Ishikawa (cell line): ENCODE data around the gene SPINK8.

Experiments
- CEBPB ChIP-seq: IDR thresholded peaks from 2 replicates; pipeline ENCODE4 v1.6.1; 2012
- CREB1 ChIP-seq: IDR thresholded peaks from 2 replicates; pipeline ENCODE4 v1.6.1; 2012; ENCODE audit warnings: low read depth
- EGR1 ChIP-seq: IDR thresholded peaks from 2 replicates; pipeline ENCODE4 v1.6.1; 2012
- EP300 ChIP-seq: IDR thresholded peaks from 2 replicates; pipeline ENCODE4 v1.6.1; 2012; ENCODE audit warnings: borderline replicate concordance
- FOXM1 ChIP-seq: IDR thresholded peaks from 2 replicates; pipeline ENCODE4 v1.6.1; 2012; ENCODE audit warnings: low read depth, borderline replicate concordance
- NFIC ChIP-seq: IDR thresholded peaks from 2 replicates; pipeline ENCODE4 v1.6.1; 2012
- RAD21 ChIP-seq: IDR thresholded peaks from 2 replicates; pipeline ENCODE4 v1.6.1; 2012; ENCODE audit warnings: low read depth
- TAF1 ChIP-seq: IDR thresholded peaks from 2 replicates; pipeline ENCODE4 v1.6.1; 2012; ENCODE audit warnings: low read depth, mild to moderate bottlenecking
- TCF12 ChIP-seq: IDR thresholded peaks from 2 replicates; pipeline ENCODE4 v1.6.1; 2012; ENCODE audit warnings: low read depth
- TEAD4 ChIP-seq: IDR thresholded peaks from 2 replicates; pipeline ENCODE4 v1.6.1; 2012
- YY1 ChIP-seq: IDR thresholded peaks from 2 replicates; pipeline ENCODE4 v1.6.1; 2012; ENCODE audit warnings: low read depth
- ZBTB7A ChIP-seq: IDR thresholded peaks from 2 replicates; pipeline ENCODE4 v1.6.1; 2012; ENCODE audit warnings: low read depth
- TF ChIP-seq, protein P1 (sequence below): IDR thresholded peaks from 2 replicates; pipeline ENCODE4 v1.6.1; 2012
- TF ChIP-seq, protein P2 (sequence below): IDR thresholded peaks from 2 replicates; pipeline ENCODE4 v1.6.1; 2012
- TF ChIP-seq, protein P3 (sequence below): IDR thresholded peaks from 2 replicates; pipeline ENCODE4 v1.6.1; 2012; ENCODE audit warnings: low read depth, mild to moderate bottlenecking

Gene SPINK8

DNA sequence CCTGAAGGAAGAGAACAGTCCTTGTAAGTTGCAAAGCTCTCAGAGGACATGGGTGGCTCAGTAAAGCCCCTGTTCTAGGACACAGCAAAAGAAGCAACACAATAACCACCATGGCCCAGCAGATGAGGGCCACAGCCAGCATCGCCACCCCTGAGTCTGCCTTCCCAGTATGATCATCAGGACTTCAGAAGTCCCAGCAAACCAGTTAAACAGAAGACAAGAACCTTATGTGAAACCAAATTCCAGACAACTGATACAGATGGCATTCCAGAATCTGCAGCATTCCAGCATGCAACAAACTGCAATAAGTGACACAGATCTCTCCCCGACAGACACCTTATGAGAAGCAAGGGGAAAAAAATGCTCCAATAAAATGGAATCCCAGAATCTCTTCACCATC, 30.4 kb downstream of the SPINK8 start:
- TF ChIP-seq, protein P1, sequence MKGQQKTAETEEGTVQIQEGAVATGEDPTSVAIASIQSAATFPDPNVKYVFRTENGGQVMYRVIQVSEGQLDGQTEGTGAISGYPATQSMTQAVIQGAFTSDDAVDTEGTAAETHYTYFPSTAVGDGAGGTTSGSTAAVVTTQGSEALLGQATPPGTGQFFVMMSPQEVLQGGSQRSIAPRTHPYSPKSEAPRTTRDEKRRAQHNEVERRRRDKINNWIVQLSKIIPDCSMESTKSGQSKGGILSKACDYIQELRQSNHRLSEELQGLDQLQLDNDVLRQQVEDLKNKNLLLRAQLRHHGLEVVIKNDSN, result no peak
- no peak for TF ChIP-seq FOXM1
- no peak for TF ChIP-seq EP300
- no peak for TF ChIP-seq EGR1
- no peak for TF ChIP-seq CEBPB
- no peak for TF ChIP-seq TAF1
- TF ChIP-seq YY1, result no peak
- TF ChIP-seq, protein P2, sequence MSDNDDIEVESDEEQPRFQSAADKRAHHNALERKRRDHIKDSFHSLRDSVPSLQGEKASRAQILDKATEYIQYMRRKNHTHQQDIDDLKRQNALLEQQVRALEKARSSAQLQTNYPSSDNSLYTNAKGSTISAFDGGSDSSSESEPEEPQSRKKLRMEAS, result no peak
- TF ChIP-seq, protein P3, sequence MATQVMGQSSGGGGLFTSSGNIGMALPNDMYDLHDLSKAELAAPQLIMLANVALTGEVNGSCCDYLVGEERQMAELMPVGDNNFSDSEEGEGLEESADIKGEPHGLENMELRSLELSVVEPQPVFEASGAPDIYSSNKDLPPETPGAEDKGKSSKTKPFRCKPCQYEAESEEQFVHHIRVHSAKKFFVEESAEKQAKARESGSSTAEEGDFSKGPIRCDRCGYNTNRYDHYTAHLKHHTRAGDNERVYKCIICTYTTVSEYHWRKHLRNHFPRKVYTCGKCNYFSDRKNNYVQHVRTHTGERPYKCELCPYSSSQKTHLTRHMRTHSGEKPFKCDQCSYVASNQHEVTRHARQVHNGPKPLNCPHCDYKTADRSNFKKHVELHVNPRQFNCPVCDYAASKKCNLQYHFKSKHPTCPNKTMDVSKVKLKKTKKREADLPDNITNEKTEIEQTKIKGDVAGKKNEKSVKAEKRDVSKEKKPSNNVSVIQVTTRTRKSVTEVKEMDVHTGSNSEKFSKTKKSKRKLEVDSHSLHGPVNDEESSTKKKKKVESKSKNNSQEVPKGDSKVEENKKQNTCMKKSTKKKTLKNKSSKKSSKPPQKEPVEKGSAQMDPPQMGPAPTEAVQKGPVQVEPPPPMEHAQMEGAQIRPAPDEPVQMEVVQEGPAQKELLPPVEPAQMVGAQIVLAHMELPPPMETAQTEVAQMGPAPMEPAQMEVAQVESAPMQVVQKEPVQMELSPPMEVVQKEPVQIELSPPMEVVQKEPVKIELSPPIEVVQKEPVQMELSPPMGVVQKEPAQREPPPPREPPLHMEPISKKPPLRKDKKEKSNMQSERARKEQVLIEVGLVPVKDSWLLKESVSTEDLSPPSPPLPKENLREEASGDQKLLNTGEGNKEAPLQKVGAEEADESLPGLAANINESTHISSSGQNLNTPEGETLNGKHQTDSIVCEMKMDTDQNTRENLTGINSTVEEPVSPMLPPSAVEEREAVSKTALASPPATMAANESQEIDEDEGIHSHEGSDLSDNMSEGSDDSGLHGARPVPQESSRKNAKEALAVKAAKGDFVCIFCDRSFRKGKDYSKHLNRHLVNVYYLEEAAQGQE, result no peak
- TF ChIP-seq NFIC, result no peak
- no peak for TF ChIP-seq CREB1
- no peak for TF ChIP-seq TEAD4
- TF ChIP-seq RAD21, result no peak
- no peak for TF ChIP-seq ZBTB7A

DNA sequence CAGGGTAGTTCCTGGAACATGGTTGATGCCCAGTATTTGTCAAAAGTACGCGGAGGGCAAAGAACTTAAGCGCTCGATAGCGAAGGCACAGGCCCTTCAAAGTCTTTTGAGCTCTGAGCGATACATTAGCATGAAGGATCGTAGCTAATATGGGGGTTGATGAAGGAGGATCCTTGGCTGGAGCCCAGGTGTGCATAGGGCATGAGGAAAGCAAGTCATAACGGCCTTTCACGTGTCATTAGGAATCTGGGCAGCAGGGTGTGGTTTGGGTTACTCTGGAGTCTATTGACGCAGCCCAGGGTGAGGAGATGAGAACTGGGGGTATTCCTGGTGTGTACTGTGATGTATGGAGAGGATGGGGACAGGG, 31.7 kb downstream of the SPINK8 start:
- TF ChIP-seq TCF12, result no peak
- TF ChIP-seq NFIC, result no peak
- TF ChIP-seq TEAD4, result no peak
- TF ChIP-seq CREB1, result no peak

DNA sequence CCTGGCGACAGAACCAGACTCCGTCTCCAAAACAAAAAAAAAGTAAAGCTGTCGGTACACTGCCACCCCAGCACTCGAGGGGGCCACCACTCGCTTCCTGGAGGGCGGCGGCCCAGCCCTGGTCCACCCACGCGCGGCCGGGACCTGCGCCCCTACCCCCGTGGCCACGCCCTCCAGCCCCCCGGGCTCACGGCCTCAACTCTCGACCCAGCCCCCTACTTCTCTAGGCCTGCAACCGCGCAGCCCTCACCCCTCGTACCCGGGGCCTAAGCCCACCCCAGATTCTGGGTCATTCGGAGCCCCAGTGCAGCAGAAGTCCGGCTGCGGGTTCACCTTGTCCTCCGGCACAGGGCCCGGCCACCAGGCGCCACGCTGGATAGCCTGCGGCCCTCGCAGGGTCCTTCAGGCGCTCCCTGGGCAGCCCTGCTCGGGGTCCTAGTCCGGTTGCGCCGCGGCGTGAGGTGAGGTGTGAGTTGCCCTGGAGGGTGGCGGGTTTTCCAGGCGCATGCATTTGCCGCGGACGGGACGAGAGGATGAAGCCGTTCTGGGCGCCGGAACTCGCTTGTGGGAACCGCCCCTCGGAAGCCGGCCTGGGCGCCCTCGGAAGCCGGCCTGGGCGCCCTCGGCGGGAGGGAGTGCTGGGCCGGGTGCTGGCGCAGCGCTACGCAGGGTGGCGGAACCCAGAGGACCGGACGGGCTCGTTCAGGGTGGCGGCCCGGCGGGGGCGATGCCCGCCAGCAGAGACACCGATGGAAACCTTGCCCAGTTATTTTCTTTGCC, 32.3 kb downstream of the SPINK8 start, which contains the start of gene NME6:
Gene NME6, minus strand, starts transcription at position 348 of the 780 bp plus-strand sequence.
- TF ChIP-seq TEAD4 (no peak), CREB1 (peak; percentile 56), EGR1 (peak; percentile 95), CEBPB (no peak), TAF1 (peak; percentile 91), EP300 (peak; percentile 44), YY1 (peak; percentile 70), NFIC (no peak), ZBTB7A (peak; percentile 57; the same call in 1 of the 2 replicates), FOXM1 (peak; percentile 55; the same call in 1 of the 2 replicates), TCF12 (peak; percentile 19; the same call in 1 of the 2 replicates)
- TF ChIP-seq, protein P3, result no peak
- TF ChIP-seq, protein P2, result peak; percentile 98

DNA sequence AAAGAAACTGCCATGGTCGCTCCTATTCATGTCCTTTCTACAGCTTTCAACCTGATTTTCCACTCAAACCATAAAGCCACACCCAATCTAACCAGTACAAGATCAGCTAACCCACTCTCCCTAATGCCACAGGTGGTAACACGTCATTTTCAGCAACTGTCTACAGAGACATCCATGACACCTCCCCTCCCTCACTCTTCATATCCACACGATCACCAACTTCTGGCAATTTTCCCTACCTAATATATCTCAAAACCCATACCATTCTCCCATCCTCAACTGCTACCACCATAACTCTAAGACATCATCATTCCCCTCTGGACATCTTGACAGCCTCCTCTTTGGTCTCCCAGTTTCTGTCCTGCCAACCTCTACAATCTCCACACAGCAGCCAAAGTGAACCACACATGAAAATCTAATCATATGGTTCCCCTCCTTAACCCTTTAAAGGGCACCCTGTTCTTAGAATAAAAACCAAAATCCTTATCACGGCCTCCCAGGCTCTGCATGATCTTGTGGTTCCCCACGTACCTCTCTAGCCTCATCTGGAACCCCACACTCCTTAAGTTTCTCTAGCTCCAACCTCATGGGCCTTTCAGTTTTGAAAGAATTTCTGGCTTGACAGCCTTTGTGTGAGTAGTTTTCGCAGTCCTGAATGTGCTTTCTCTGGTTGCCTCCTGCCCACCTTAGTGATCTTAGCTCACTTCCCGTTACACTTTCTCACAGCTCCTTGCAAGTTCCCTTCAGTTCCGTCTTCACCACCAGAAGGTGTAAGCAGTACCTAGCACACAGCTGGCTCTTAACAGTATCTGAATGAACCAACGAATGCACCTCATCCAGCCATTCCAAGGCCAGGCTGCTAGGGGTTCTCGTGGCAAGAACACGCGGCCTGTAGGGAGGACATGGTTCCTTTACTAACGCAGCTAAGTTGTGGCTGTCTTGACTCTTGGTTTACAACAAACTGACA, 33.4 kb downstream of the SPINK8 start:
- TF ChIP-seq EP300 (no peak), YY1 (no peak), ZBTB7A (no peak), CEBPB (no peak), CREB1 (no peak), RAD21 (no peak), TEAD4 (no peak), TCF12 (no peak), NFIC (no peak)
- TF ChIP-seq, protein P3, result no peak
- TF ChIP-seq, protein P1, result no peak
- TF ChIP-seq, protein P2, result no peak
